Keratinocyte (primary cell): ENCODE measurements around the gene APLP2. TPM values are rescaled to one million over a fixed set of nuclear protein-coding genes. Genes with fewer than 3 reads are reported as not detected.

ENCODE experiments used
- DNase-seq: peaks from one replicate; pipeline ENCODE4 v3.0.0-alpha.2; 2011; ENCODE audit warnings: low read depth, missing footprints, low spot score
- FAIRE-seq: peaks from 2 replicates; lab custom pipeline; 2011; peaks lifted over from hg19 to GRCh38; lab: Jason Lieb, UNC
- H2AFZ ChIP-seq: 2 replicates; pipeline ENCODE4 v1.6.0; 2012; ENCODE audit warnings: low read length, control low read depth, inconsistent platforms; ENCODE audit not compliant: control insufficient read depth
- H3K27ac ChIP-seq: 2 replicates; pipeline ENCODE4 v1.5.1; 2011; ENCODE audit warnings: low read length; ENCODE audit not compliant: control insufficient read depth, insufficient read depth
- H3K27me3 ChIP-seq: 3 replicates; pipeline ENCODE4 v1.6.0; 2011; ENCODE audit warnings: low read length; ENCODE audit not compliant: control insufficient read depth, insufficient read depth; ENCODE audit errors: extremely low read depth
- H3K36me3 ChIP-seq, 2 experiments: 2 replicates in 1 of 2; 3 replicates in 1 of 2; pipeline ENCODE4 v1.5.1; 2011; ENCODE audit warnings: low read length in 2 of 2, mild to moderate bottlenecking in 1 of 2; ENCODE audit not compliant: control insufficient read depth in 2 of 2, insufficient read depth in 2 of 2; ENCODE audit errors: extremely low read depth in 1 of 2
- H3K4me1 ChIP-seq: 3 replicates; pipeline ENCODE4 v1.5.1; 2011; ENCODE audit warnings: low read length; ENCODE audit not compliant: control insufficient read depth, insufficient read depth; ENCODE audit errors: extremely low read depth
- H3K4me2 ChIP-seq: 3 replicates; pipeline ENCODE4 v1.6.0; 2011; ENCODE audit warnings: low read depth, low read length; ENCODE audit not compliant: control insufficient read depth, insufficient read depth; ENCODE audit errors: extremely low read depth
- H3K4me3 ChIP-seq, 3 experiments: fragments of 200-600 bp in 1 of 3; sonication (generic) in 1 of 3; 2 replicates in 2 of 3; 3 replicates in 1 of 3; pipeline ENCODE4 v1.5.1; 2011 to 2016; ENCODE audit warnings: low read length in 3 of 3, mild to moderate bottlenecking in 3 of 3, control low read depth in 2 of 3, inconsistent platforms in 1 of 3, low read depth in 1 of 3, mixed read lengths in 1 of 3, mixed run types in 1 of 3, moderate library complexity in 1 of 3; ENCODE audit not compliant: control insufficient read depth in 2 of 3, insufficient read depth in 2 of 3; ENCODE audit errors: extremely low read depth in 1 of 3
- H3K79me2 ChIP-seq: 2 replicates; pipeline ENCODE4 v1.6.0; 2012; ENCODE audit warnings: low read length; ENCODE audit not compliant: control insufficient read depth, insufficient read depth
- H3K9ac ChIP-seq: 3 replicates; pipeline ENCODE4 v1.6.0; 2011; ENCODE audit warnings: low read length; ENCODE audit not compliant: control insufficient read depth, insufficient read depth; ENCODE audit errors: extremely low read depth
- H3K9me1 ChIP-seq: 3 replicates; pipeline ENCODE4 v1.6.0; 2011; ENCODE audit warnings: low read length; ENCODE audit not compliant: control insufficient read depth, insufficient read depth; ENCODE audit errors: extremely low read depth
- H3K9me3 ChIP-seq: 2 replicates; pipeline ENCODE4 v1.5.1; 2012; ENCODE audit warnings: low read depth, low read length; ENCODE audit not compliant: control insufficient read depth
- H4K20me1 ChIP-seq: 3 replicates; pipeline ENCODE4 v1.6.0; 2011; ENCODE audit warnings: low read length; ENCODE audit not compliant: control insufficient read depth, insufficient read depth; ENCODE audit errors: extremely low read depth
- CTCF ChIP-seq, 3 experiments: IDR thresholded peaks in 1 of 3; conservative IDR thresholded peaks in 1 of 3; optimal IDR thresholded peaks in 1 of 3; 2 replicates in 2 of 3; 3 replicates in 1 of 3; pipeline versions ENCODE3 to v1.5.1; 2011; ENCODE audit warnings: low read length in 3 of 3, mild to moderate bottlenecking in 3 of 3, moderate library complexity in 2 of 3, control low read depth in 1 of 3, inconsistent platforms in 1 of 3; ENCODE audit not compliant: insufficient read depth in 2 of 3; ENCODE audit errors: extremely low read depth in 1 of 3
- EZH2 ChIP-seq: IDR thresholded peaks from one replicate; pipeline ENCODE4 v1.6.1; 2012; ENCODE audit warnings: inconsistent platforms, mild to moderate bottlenecking, low read length, moderate library complexity
- dilution Hi-C: fragments of 300-500 bp; cut with MboI; formaldehyde crosslinking; loops from one replicate; pipeline ENCODE4 v1.7.0; 2020; ENCODE audit warnings: low sequenced_read_pairs; ENCODE audit not compliant: extremely low pct_ligation_motif_present
- polyA plus RNA-seq, 5 experiments: library from polyadenylated mRNA; depleted of rRNA in 3 of 5; stranded (reverse) in 3 of 5; stranded (forward) in 1 of 5; unstranded in 1 of 5; fragments of >200 nt; gene quantifications; 1 replicate in 1 of 5; 2 replicates in 3 of 5; 3 replicates in 1 of 5; pipeline versions ENCODE4 v1.2.1 to v1.2.3, GENCODE V29; 2011 to 2012; ENCODE audit warnings: missing spikeins in 2 of 5, low read depth in 1 of 5, low replicate concordance in 1 of 5

Gene APLP2
- polyA plus RNA-seq, 1 donor (not counting 4 experiments of a cell fraction or from before 2014, with no cell fraction given), result 531 TPM

GRCh38 chr11:130114726-130115125, 45.0 kb downstream of the APLP2 start:
- Histone ChIP-seq H2AFZ (no peak overlapping the region), H3K9me3 (no peaks in the 10 kb centered on the region), H3K27ac (no peak overlapping the region), H4K20me1 (peaks cover 4% of the 10 kb centered on the region), H3K27me3 (no peaks in the 10 kb centered on the region), H3K9me1 (no peaks in the 10 kb centered on the region), H3K36me3 (peaks cover 24% of the 10 kb centered on the region in 2 experiments), H3K4me2 (no peak overlapping the region), H3K9ac (no peak overlapping the region), H3K4me1 (no peaks in the 10 kb centered on the region), H3K79me2 (peaks cover 57% of the 10 kb centered on the region), H3K4me3 (no peak overlapping the region)
- FAIRE-seq (no peak), DNase-seq (no peak)
- dilution Hi-C loops, result no loop called here
- TF ChIP-seq CTCF (optimal IDR thresholded peaks at IDR 0.05 in 1 of 3, IDR thresholded peaks at IDR 0.05 in 1 of 3, conservative IDR thresholded peaks at IDR 0.05 in 1 of 3; ENCODE audit: extremely low read depth in 1 of 3, insufficient read depth in 2 of 3, low read length in 3 of 3), result no peak
- TF ChIP-seq EZH2, result no peak

- no peaks in the 10 kb centered on the region for H3K9me3 ChIP-seq
- DNase-seq (no peak), FAIRE-seq (no peak)
- peaks cover 56% of the 10 kb centered on the region for H3K79me2 ChIP-seq
- no peak overlapping the region for H3K9ac ChIP-seq
- TF ChIP-seq EZH2 (no peak), CTCF (optimal IDR thresholded peaks at IDR 0.05 in 1 of 3, IDR thresholded peaks at IDR 0.05 in 1 of 3, conservative IDR thresholded peaks at IDR 0.05 in 1 of 3; ENCODE audit: extremely low read depth in 1 of 3, insufficient read depth in 2 of 3, low read length in 3 of 3) (no peak)
- no peak overlapping the region for H3K4me3 ChIP-seq
- no peaks in the 10 kb centered on the region for H3K4me1 ChIP-seq
- no peaks in the 10 kb centered on the region for H3K9me1 ChIP-seq
- no peak overlapping the region for H3K27ac ChIP-seq
- H2AFZ ChIP-seq, result no peak overlapping the region
- peaks cover 4% of the 10 kb centered on the region for H4K20me1 ChIP-seq
- no peaks in the 10 kb centered on the region for H3K27me3 ChIP-seq
- peaks cover 19 to 20% of the 10 kb centered on the region in 2 experiments for H3K36me3 ChIP-seq
- dilution Hi-C loops, result no loop called here
- no peak overlapping the region for H3K4me2 ChIP-seq
These were observed 45.5 kb downstream of the APLP2 start for GRCh38 chr11:130115218-130115617.
